ENCODE results near the gene HSD17B4.
A peak's percentile ranks its signal among the peaks of the same experiment; 100 is the strongest.

The HSD17B4 gene

GRCh38 chr5:119452373-119453039, at the start of gene HSD17B4:
HSD17B4 (plus strand) TSS chr5:119452497; CDS start chr5:119452576, 79 bp downstream.
- TF ChIP-seq CTCF (IDR thresholded peaks at IDR 0.05; ENCODE audit: extremely low read depth, insufficient read depth, missing control alignments): no peak
- in situ Hi-C loops (cut with MboI; ENCODE audit: low pct_unique_long_range_greater_than_20kb, low sequenced_read_pairs, unreplicated experiment): no loop called here
- peak; percentile 81 for DNase-seq (ENCODE audit: low spot score)

- DNase-seq (ENCODE audit: low spot score): no peak
- in situ Hi-C loops (cut with MboI; ENCODE audit: low pct_unique_long_range_greater_than_20kb, low sequenced_read_pairs, unreplicated experiment): no loop called here
Measured at GRCh38 chr5:119402555-119402954, 49.7 kb upstream of the HSD17B4 start.

GRCh38 chr5:119404033-119404432, 48.3 kb upstream of the HSD17B4 start:
- in situ Hi-C loops (cut with MboI; ENCODE audit: low pct_unique_long_range_greater_than_20kb, low sequenced_read_pairs, unreplicated experiment): no loop called here
- no peak for TF ChIP-seq CTCF (IDR thresholded peaks at IDR 0.05; ENCODE audit: extremely low read depth, insufficient read depth, missing control alignments)

More at GRCh38 chr5:119402555-119402954, 49.7 kb upstream of the HSD17B4 start:
- no peak for TF ChIP-seq CTCF (IDR thresholded peaks at IDR 0.05; ENCODE audit: extremely low read depth, insufficient read depth, missing control alignments)

GRCh38 chr5:119405419-119405818, 46.9 kb upstream of the HSD17B4 start:
- TF ChIP-seq CTCF (IDR thresholded peaks at IDR 0.05; ENCODE audit: extremely low read depth, insufficient read depth, missing control alignments): no peak
- DNase-seq (ENCODE audit: low spot score): no peak
- in situ Hi-C loops (cut with MboI; ENCODE audit: low pct_unique_long_range_greater_than_20kb, low sequenced_read_pairs, unreplicated experiment): no loop called here

More at GRCh38 chr5:119404033-119404432, 48.3 kb upstream of the HSD17B4 start:
- DNase-seq (ENCODE audit: low spot score): no peak

- TF ChIP-seq CTCF (IDR thresholded peaks at IDR 0.05; ENCODE audit: extremely low read depth, insufficient read depth, missing control alignments): no peak
- in situ Hi-C loops (cut with MboI; ENCODE audit: low pct_unique_long_range_greater_than_20kb, low sequenced_read_pairs, unreplicated experiment): no loop called here
- no peak for DNase-seq (ENCODE audit: low spot score)
Measured at GRCh38 chr5:119406551-119407110, 45.7 kb upstream of the HSD17B4 start.

- no peak for DNase-seq (ENCODE audit: low spot score)
- TF ChIP-seq CTCF (IDR thresholded peaks at IDR 0.05; ENCODE audit: extremely low read depth, insufficient read depth, missing control alignments): peak; percentile 45
- in situ Hi-C loops (cut with MboI; ENCODE audit: low pct_unique_long_range_greater_than_20kb, low sequenced_read_pairs, unreplicated experiment): no loop called here
Measured at GRCh38 chr5:119409235-119409815, 43.0 kb upstream of the HSD17B4 start.

Measured in GM13977 (cell line).